GM23338 (cell line): ENCODE data around the gene KCNJ10. TPM values are rescaled to one million over a fixed set of nuclear protein-coding genes. Genes with fewer than 3 reads are reported as not detected.

Source experiments
- ATAC-seq: fragments of 200-7000 bp; cut with Tn5 transposase; 3 replicates; pipeline ENCODE4 v1.9.1; 2020
- DNase-seq: peaks from one replicate; pipeline ENCODE4 v3.0.0-alpha.2; 2015; ENCODE audit warnings: low spot score
- H2AFZ ChIP-seq: fragments of 200-600 bp; sonication (generic); 2 replicates; pipeline ENCODE4 v1.8.0; 2016; ENCODE audit warnings: antibody characterized with exemption, mild to moderate bottlenecking, moderate library complexity
- H3F3A ChIP-seq: fragments of 200-600 bp; sonication (generic); replicated peaks from 2 replicates; pipeline ENCODE4 v1.8.0; 2017; ENCODE audit warnings: antibody characterized with exemption, mixed run types, low read depth
- H3K27ac ChIP-seq: fragments of 200-600 bp; sonication (generic); 2 replicates; pipeline ENCODE4 v1.6.1; 2016; ENCODE audit warnings: low read depth
- H3K27me3 ChIP-seq: fragments of 200-600 bp; sonication (generic); 2 replicates; pipeline ENCODE4 v1.8.0; 2016; ENCODE audit warnings: mild to moderate bottlenecking, mixed run types, moderate library complexity; ENCODE audit not compliant: insufficient read depth
- H3K36me3 ChIP-seq: fragments of 200-600 bp; sonication (generic); 2 replicates; pipeline ENCODE4 v1.8.0; 2016; ENCODE audit warnings: mild to moderate bottlenecking; ENCODE audit not compliant: insufficient read depth
- H3K4me1 ChIP-seq: fragments of 200-600 bp; sonication (generic); 2 replicates; pipeline ENCODE4 v1.8.0; 2016; ENCODE audit warnings: mild to moderate bottlenecking, moderate library complexity; ENCODE audit not compliant: insufficient read depth
- H3K4me2 ChIP-seq: fragments of 200-600 bp; sonication (generic); 2 replicates; pipeline ENCODE4 v1.7.1; 2017; ENCODE audit warnings: mixed run types
- H3K4me3 ChIP-seq: fragments of 200-600 bp; sonication (generic); 2 replicates; pipeline ENCODE4 v1.6.1; 2016; ENCODE audit warnings: mixed run types
- H3K79me2 ChIP-seq: fragments of 200-600 bp; sonication (generic); replicated peaks from 2 replicates; pipeline ENCODE4 v1.8.0; 2017; ENCODE audit warnings: mild to moderate bottlenecking; ENCODE audit not compliant: insufficient read depth
- H3K9me2 ChIP-seq: fragments of 200-600 bp; sonication (generic); 2 replicates; pipeline ENCODE4 v1.8.0; 2017; ENCODE audit not compliant: insufficient read depth
- H4K20me1 ChIP-seq: fragments of 200-600 bp; sonication (generic); replicated peaks from 2 replicates; pipeline ENCODE4 v1.8.0; 2017; ENCODE audit warnings: mild to moderate bottlenecking; ENCODE audit not compliant: insufficient read depth
- H3K27ac Mint-ChIP-seq: 2 replicates; pipeline ENCODE4 v1.8.0; 2020; ENCODE audit warnings: inconsistent platforms, mild to moderate bottlenecking, moderate library complexity, mixed read lengths
- H3K27me3 Mint-ChIP-seq: 3 replicates; pipeline ENCODE4 v1.8.0; 2022; ENCODE audit warnings: low read depth, mild to moderate bottlenecking, moderate library complexity, mixed read lengths, inconsistent platforms; ENCODE audit not compliant: insufficient read depth, poor library complexity
- H3K36me3 Mint-ChIP-seq: 3 replicates; pipeline ENCODE4 v1.8.0; 2021; ENCODE audit warnings: low read depth, mild to moderate bottlenecking, inconsistent platforms, moderate library complexity, mixed read lengths
- H3K4me1 Mint-ChIP-seq: 3 replicates; pipeline ENCODE4 v1.8.0; 2020; ENCODE audit warnings: mild to moderate bottlenecking, inconsistent platforms, mixed read lengths
- H3K4me3 Mint-ChIP-seq: 3 replicates; pipeline ENCODE4 v1.8.0; 2021; ENCODE audit warnings: moderate library complexity, mild to moderate bottlenecking, inconsistent platforms, mixed read lengths
- H3K9me3 Mint-ChIP-seq: 3 replicates; pipeline ENCODE4 v1.8.0; 2020; ENCODE audit warnings: moderate library complexity, mild to moderate bottlenecking, inconsistent platforms, mixed read lengths
- CREB1 ChIP-seq: fragments of 250-450 bp; sonication (Bioruptor Pico); IDR thresholded peaks from 2 replicates; pipeline ENCODE4 v1.5.0; 2020; ENCODE audit warnings: low read depth, mild to moderate bottlenecking, moderate library complexity
- CTCF ChIP-seq, 2 experiments: fragments of 200-600 bp in 1 of 2; sonication (generic) in 1 of 2; conservative IDR thresholded peaks; 2 replicates each; pipeline versions ENCODE4 v1.5.1 to v1.6.1; 2016 to 2017; ENCODE audit warnings: antibody characterized with exemption in 2 of 2, low read depth in 2 of 2, mild to moderate bottlenecking in 2 of 2, moderate library complexity in 1 of 2
- ETS1 ChIP-seq: IDR thresholded peaks from 2 replicates; pipeline ENCODE4 v1.6.1; 2016; ENCODE audit warnings: antibody characterized with exemption
- EZH2 ChIP-seq: fragments of 200-600 bp; sonication (generic); IDR thresholded peaks from one replicate; pipeline ENCODE4 v1.8.0; 2017; ENCODE audit warnings: antibody characterized with exemption, mild to moderate bottlenecking, low read depth; ENCODE audit not compliant: unreplicated experiment
- EZH2phosphoT487 ChIP-seq: fragments of 200-600 bp; sonication (generic); IDR thresholded peaks from one replicate; pipeline ENCODE4 v1.8.1; 2018; ENCODE audit warnings: antibody characterized with exemption; ENCODE audit not compliant: unreplicated experiment
- JUNB ChIP-seq: IDR thresholded peaks from one replicate; pipeline ENCODE4 v1.6.1; 2016; ENCODE audit warnings: antibody characterized with exemption; ENCODE audit not compliant: unreplicated experiment
- NANOG ChIP-seq: IDR thresholded peaks from 2 replicates; pipeline ENCODE4 v1.6.1; 2016; ENCODE audit warnings: antibody characterized with exemption, borderline replicate concordance
- POLR2AphosphoS5 ChIP-seq: IDR thresholded peaks from 2 replicates; pipeline ENCODE4 v1.6.1; 2016; ENCODE audit warnings: antibody characterized with exemption, low read depth
- REST ChIP-seq: IDR thresholded peaks from one replicate; pipeline ENCODE4 v1.6.1; 2018; ENCODE audit warnings: antibody characterized with exemption; ENCODE audit not compliant: unreplicated experiment
- STAT1 ChIP-seq: IDR thresholded peaks from one replicate; pipeline ENCODE4 v1.6.1; 2016; ENCODE audit warnings: antibody characterized with exemption; ENCODE audit not compliant: unreplicated experiment
- ZNF114 ChIP-seq: fragments of 250-450 bp; sonication (Bioruptor Pico); IDR thresholded peaks from 2 replicates; pipeline ENCODE4 v1.5.0; 2020; ENCODE audit warnings: mild to moderate bottlenecking, moderate library complexity
- ZNF331 ChIP-seq: fragments of 250-450 bp; sonication (Bioruptor Pico); IDR thresholded peaks from 2 replicates; pipeline ENCODE4 v1.5.0; 2020; ENCODE audit warnings: low read depth, mild to moderate bottlenecking, moderate library complexity
- ZNF462 ChIP-seq: fragments of 250-450 bp; sonication (Bioruptor Pico); IDR thresholded peaks from 2 replicates; pipeline ENCODE4 v1.5.0; 2020; ENCODE audit warnings: mild to moderate bottlenecking, moderate library complexity
- polyA plus RNA-seq: library from polyadenylated mRNA; unstranded; fragments of >200 nt; fragmentation: Nextera tagmentation; extraction: Ambion mirVana; gene quantifications from 2 replicates; pipeline ENCODE4 v1.2.1, GENCODE V29; 2016
- total RNA-seq: library from RNA; depleted of rRNA; stranded (reverse); fragments of >200 nt; shearing (Covaris generic); gene quantifications from 2 replicates; pipeline ENCODE4 v1.2.3, GENCODE V29; 2014

The KCNJ10 gene
- total and polyA plus RNA-seq, 2 experiments from 2014 or later = 1.4 to 2.8 TPM

- TF ChIP-seq EZH2 (no peak), ZNF462 (CRISPR knock-in tag) (no peak), POLR2AphosphoS5 (no peak), CREB1 (CRISPR knock-in tag) (no peak), ZNF114 (CRISPR knock-in tag) (no peak), JUNB (no peak), NANOG (no peak), CTCF (conservative IDR thresholded peaks at IDR 0.05; ENCODE audit: low read depth in 2 of 2) (no peak), EZH2phosphoT487 (no peak), STAT1 (no peak), REST (no peak), ZNF331 (CRISPR knock-in tag) (no peak), ETS1 (no peak)
- Histone ChIP-seq H4K20me1 (no peaks in the 10 kb centered on the region), H3K79me2 (no peaks in the 10 kb centered on the region), H3K4me2 (no peak overlapping the region), H3K9me2 (0 out of 2 replicates have a peak, but pooled peaks cover 5% of the 10 kb centered on the region), H3K36me3 (no peaks in the 10 kb centered on the region), H3K4me1 (no peaks in the 10 kb centered on the region), H3K4me3 (no peak overlapping the region), H3K27me3 (peaks cover 3% of the 10 kb centered on the region; the same call in 1 of the 2 replicates), H3F3A (no peaks in the 10 kb centered on the region), H3K27ac (no peak overlapping the region), H2AFZ (no peak overlapping the region)
- no peak for ATAC-seq
- Mint-ChIP-seq H3K9me3 (no peaks in the 10 kb centered on the region), H3K4me3 (no peak overlapping the region), H3K36me3 (no peaks in the 10 kb centered on the region), H3K4me1 (peaks cover 3% of the 10 kb centered on the region), H3K27me3 (peaks cover 5% of the 10 kb centered on the region), H3K27ac (no peak overlapping the region)
- DNase-seq = no peak
Measured at GRCh38 chr1:159980786-159981185, 89.2 kb downstream of the KCNJ10 start.
